Measurements from ENCODE around the gene ATP2B1.

DNA sequence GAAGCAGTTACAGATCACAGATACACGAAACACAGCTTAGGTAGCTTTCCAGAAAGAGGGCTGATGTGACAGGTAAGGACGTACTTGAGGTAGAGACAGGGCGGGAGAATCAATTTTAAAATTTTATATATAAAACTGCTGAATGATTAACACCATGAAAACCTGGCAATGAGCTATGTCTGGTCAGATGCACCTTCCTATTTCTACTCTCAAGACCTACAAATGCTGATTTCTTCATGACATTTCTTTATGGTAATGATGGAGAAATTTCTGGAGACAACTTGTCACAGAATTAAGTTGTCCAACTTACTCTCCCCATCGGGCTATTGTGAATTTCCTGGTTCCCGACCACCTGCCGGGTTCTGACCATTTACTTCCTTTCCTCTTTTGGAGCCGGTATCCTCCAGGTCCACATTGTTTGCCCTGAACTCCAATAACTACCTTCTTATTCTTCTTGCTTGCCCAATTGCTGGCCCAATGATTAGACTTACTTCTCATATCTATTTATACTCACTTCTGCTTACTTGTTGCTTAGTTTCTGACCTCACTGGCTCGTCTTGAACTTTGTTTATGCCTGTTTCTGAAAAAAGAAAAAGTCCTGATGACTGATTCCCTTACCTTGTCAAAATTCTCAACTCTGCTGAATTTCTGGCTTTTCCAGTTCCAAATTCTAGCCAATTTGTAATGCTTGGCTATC, 12.8 kb upstream of the ATP2B1 start:
- TF ChIP-seq EP300 (IDR thresholded peaks at IDR 0.05) (no peak), POLR2A (IDR thresholded peaks at IDR 0.05) (no peak), CTCF (IDR thresholded peaks at IDR 0.05) (no peak)

Measured in suprapubic skin (tissue), 3 donors.